GM23338 (cell line): ENCODE results near the gene CUX1.

Source experiments
- CTCF ChIP-seq, 2 experiments: fragments of 200-600 bp in 1 of 2; sonication (generic) in 1 of 2; conservative IDR thresholded peaks; 2 replicates each; pipeline versions ENCODE4 v1.5.1 to v1.6.1; 2016 to 2017; ENCODE audit warnings: antibody characterized with exemption in 2 of 2, low read depth in 2 of 2, mild to moderate bottlenecking in 2 of 2, moderate library complexity in 1 of 2
- EZH2phosphoT487 ChIP-seq: fragments of 200-600 bp; sonication (generic); IDR thresholded peaks from one replicate; pipeline ENCODE4 v1.8.1; 2018; ENCODE audit warnings: antibody characterized with exemption; ENCODE audit not compliant: unreplicated experiment

- no peak for TF ChIP-seq EZH2phosphoT487
- no peak for TF ChIP-seq CTCF (conservative IDR thresholded peaks at IDR 0.05; ENCODE audit: low read depth in 2 of 2)
Observed at GRCh38 chr7:101875283-101875846, 57.9 kb downstream of the CUX1 start.
